GM23338 (cell line): Measurements from ENCODE around the gene CHMP4B. TPM values are rescaled to one million over a fixed set of nuclear protein-coding genes. Genes with fewer than 3 reads are reported as not detected.

Source experiments
- ATAC-seq: fragments of 200-7000 bp; cut with Tn5 transposase; 3 replicates; pipeline ENCODE4 v1.9.1; 2020
- DNase-seq: peaks from one replicate; pipeline ENCODE4 v3.0.0-alpha.2; 2015; ENCODE audit warnings: low spot score
- H2AFZ ChIP-seq: fragments of 200-600 bp; sonication (generic); 2 replicates; pipeline ENCODE4 v1.8.0; 2016; ENCODE audit warnings: antibody characterized with exemption, mild to moderate bottlenecking, moderate library complexity
- H3F3A ChIP-seq: fragments of 200-600 bp; sonication (generic); replicated peaks from 2 replicates; pipeline ENCODE4 v1.8.0; 2017; ENCODE audit warnings: antibody characterized with exemption, mixed run types, low read depth
- H3K27ac ChIP-seq: fragments of 200-600 bp; sonication (generic); 2 replicates; pipeline ENCODE4 v1.6.1; 2016; ENCODE audit warnings: low read depth
- H3K27me3 ChIP-seq: fragments of 200-600 bp; sonication (generic); 2 replicates; pipeline ENCODE4 v1.8.0; 2016; ENCODE audit warnings: mild to moderate bottlenecking, mixed run types, moderate library complexity; ENCODE audit not compliant: insufficient read depth
- H3K36me3 ChIP-seq: fragments of 200-600 bp; sonication (generic); 2 replicates; pipeline ENCODE4 v1.8.0; 2016; ENCODE audit warnings: mild to moderate bottlenecking; ENCODE audit not compliant: insufficient read depth
- H3K4me1 ChIP-seq: fragments of 200-600 bp; sonication (generic); 2 replicates; pipeline ENCODE4 v1.8.0; 2016; ENCODE audit warnings: mild to moderate bottlenecking, moderate library complexity; ENCODE audit not compliant: insufficient read depth
- H3K4me2 ChIP-seq: fragments of 200-600 bp; sonication (generic); 2 replicates; pipeline ENCODE4 v1.7.1; 2017; ENCODE audit warnings: mixed run types
- H3K4me3 ChIP-seq: fragments of 200-600 bp; sonication (generic); 2 replicates; pipeline ENCODE4 v1.6.1; 2016; ENCODE audit warnings: mixed run types
- H3K79me2 ChIP-seq: fragments of 200-600 bp; sonication (generic); replicated peaks from 2 replicates; pipeline ENCODE4 v1.8.0; 2017; ENCODE audit warnings: mild to moderate bottlenecking; ENCODE audit not compliant: insufficient read depth
- H3K9me2 ChIP-seq: fragments of 200-600 bp; sonication (generic); 2 replicates; pipeline ENCODE4 v1.8.0; 2017; ENCODE audit not compliant: insufficient read depth
- H4K20me1 ChIP-seq: fragments of 200-600 bp; sonication (generic); replicated peaks from 2 replicates; pipeline ENCODE4 v1.8.0; 2017; ENCODE audit warnings: mild to moderate bottlenecking; ENCODE audit not compliant: insufficient read depth
- H3K27ac Mint-ChIP-seq: 2 replicates; pipeline ENCODE4 v1.8.0; 2020; ENCODE audit warnings: inconsistent platforms, mild to moderate bottlenecking, moderate library complexity, mixed read lengths
- H3K27me3 Mint-ChIP-seq: 3 replicates; pipeline ENCODE4 v1.8.0; 2022; ENCODE audit warnings: low read depth, mild to moderate bottlenecking, moderate library complexity, mixed read lengths, inconsistent platforms; ENCODE audit not compliant: insufficient read depth, poor library complexity
- H3K36me3 Mint-ChIP-seq: 3 replicates; pipeline ENCODE4 v1.8.0; 2021; ENCODE audit warnings: low read depth, mild to moderate bottlenecking, inconsistent platforms, moderate library complexity, mixed read lengths
- H3K4me1 Mint-ChIP-seq: 3 replicates; pipeline ENCODE4 v1.8.0; 2020; ENCODE audit warnings: mild to moderate bottlenecking, inconsistent platforms, mixed read lengths
- H3K4me3 Mint-ChIP-seq: 3 replicates; pipeline ENCODE4 v1.8.0; 2021; ENCODE audit warnings: moderate library complexity, mild to moderate bottlenecking, inconsistent platforms, mixed read lengths
- H3K9me3 Mint-ChIP-seq: 3 replicates; pipeline ENCODE4 v1.8.0; 2020; ENCODE audit warnings: moderate library complexity, mild to moderate bottlenecking, inconsistent platforms, mixed read lengths
- CREB1 ChIP-seq: fragments of 250-450 bp; sonication (Bioruptor Pico); IDR thresholded peaks from 2 replicates; pipeline ENCODE4 v1.5.0; 2020; ENCODE audit warnings: low read depth, mild to moderate bottlenecking, moderate library complexity
- EZH2 ChIP-seq: fragments of 200-600 bp; sonication (generic); IDR thresholded peaks from one replicate; pipeline ENCODE4 v1.8.0; 2017; ENCODE audit warnings: antibody characterized with exemption, mild to moderate bottlenecking, low read depth; ENCODE audit not compliant: unreplicated experiment
- EZH2phosphoT487 ChIP-seq: fragments of 200-600 bp; sonication (generic); IDR thresholded peaks from one replicate; pipeline ENCODE4 v1.8.1; 2018; ENCODE audit warnings: antibody characterized with exemption; ENCODE audit not compliant: unreplicated experiment
- JUNB ChIP-seq: IDR thresholded peaks from one replicate; pipeline ENCODE4 v1.6.1; 2016; ENCODE audit warnings: antibody characterized with exemption; ENCODE audit not compliant: unreplicated experiment
- NANOG ChIP-seq: IDR thresholded peaks from 2 replicates; pipeline ENCODE4 v1.6.1; 2016; ENCODE audit warnings: antibody characterized with exemption, borderline replicate concordance
- POLR2AphosphoS5 ChIP-seq: IDR thresholded peaks from 2 replicates; pipeline ENCODE4 v1.6.1; 2016; ENCODE audit warnings: antibody characterized with exemption, low read depth
- STAT1 ChIP-seq: IDR thresholded peaks from one replicate; pipeline ENCODE4 v1.6.1; 2016; ENCODE audit warnings: antibody characterized with exemption; ENCODE audit not compliant: unreplicated experiment
- ZNF114 ChIP-seq: fragments of 250-450 bp; sonication (Bioruptor Pico); IDR thresholded peaks from 2 replicates; pipeline ENCODE4 v1.5.0; 2020; ENCODE audit warnings: mild to moderate bottlenecking, moderate library complexity
- ZNF331 ChIP-seq: fragments of 250-450 bp; sonication (Bioruptor Pico); IDR thresholded peaks from 2 replicates; pipeline ENCODE4 v1.5.0; 2020; ENCODE audit warnings: low read depth, mild to moderate bottlenecking, moderate library complexity
- polyA plus RNA-seq: library from polyadenylated mRNA; unstranded; fragments of >200 nt; fragmentation: Nextera tagmentation; extraction: Ambion mirVana; gene quantifications from 2 replicates; pipeline ENCODE4 v1.2.1, GENCODE V29; 2016
- total RNA-seq: library from RNA; depleted of rRNA; stranded (reverse); fragments of >200 nt; shearing (Covaris generic); gene quantifications from 2 replicates; pipeline ENCODE4 v1.2.3, GENCODE V29; 2014
- TF ChIP-seq, protein P1 (sequence below): IDR thresholded peaks from one replicate; pipeline ENCODE4 v1.6.1; 2018; ENCODE audit warnings: antibody characterized with exemption; ENCODE audit not compliant: unreplicated experiment
- TF ChIP-seq, protein P2 (sequence below), 2 experiments: fragments of 200-600 bp in 1 of 2; sonication (generic) in 1 of 2; conservative IDR thresholded peaks; 2 replicates each; pipeline versions ENCODE4 v1.5.1 to v1.6.1; 2016 to 2017; ENCODE audit warnings: antibody characterized with exemption in 2 of 2, low read depth in 2 of 2, mild to moderate bottlenecking in 2 of 2, moderate library complexity in 1 of 2
- TF ChIP-seq, protein P3 (sequence below): fragments of 250-450 bp; sonication (Bioruptor Pico); IDR thresholded peaks from 2 replicates; pipeline ENCODE4 v1.5.0; 2020; ENCODE audit warnings: mild to moderate bottlenecking, moderate library complexity
- TF ChIP-seq, protein P4 (sequence below): IDR thresholded peaks from 2 replicates; pipeline ENCODE4 v1.6.1; 2016; ENCODE audit warnings: antibody characterized with exemption

The CHMP4B gene
- total and polyA plus RNA-seq, 2 experiments from 2014 or later = 14.5 to 49.3 TPM

DNA sequence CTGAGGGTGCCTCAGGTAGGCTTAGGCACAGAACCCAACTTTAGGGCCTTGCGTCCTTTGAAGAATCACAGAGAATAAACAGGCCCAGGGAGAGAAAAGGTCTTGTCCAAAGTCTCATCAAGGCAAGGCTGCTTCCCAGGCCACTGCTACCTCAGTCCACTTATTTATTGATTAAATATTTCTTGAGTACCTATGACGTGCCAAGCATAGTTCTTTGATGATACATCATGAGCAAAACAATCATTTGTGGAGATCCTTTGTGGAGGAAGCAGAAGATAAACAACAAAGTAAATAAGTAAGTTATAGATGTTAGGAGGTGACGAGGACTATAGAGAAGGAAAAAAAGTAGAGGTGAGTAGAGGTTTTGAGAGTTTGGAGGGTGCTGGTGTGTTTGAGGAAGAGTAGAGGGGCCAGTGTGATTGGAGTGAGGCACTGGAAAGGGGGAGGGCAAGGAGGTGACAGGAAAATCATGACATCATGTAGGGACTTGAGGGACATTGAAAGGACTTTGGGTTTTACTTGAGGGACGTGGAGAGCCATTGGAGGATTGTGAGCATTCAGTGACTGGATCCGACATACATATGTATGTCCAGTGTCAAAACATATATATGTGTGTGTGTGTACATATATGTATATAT lies 14.1 kb upstream of the CHMP4B start:
- Histone ChIP-seq H3K36me3 (no peaks in the 10 kb centered on the region), H3F3A (no peaks in the 10 kb centered on the region), H3K79me2 (no peaks in the 10 kb centered on the region), H3K4me2 (no peak overlapping the region; the same call in 1 of the 2 replicates), H2AFZ (no peak overlapping the region; the same call in 1 of the 2 replicates), H3K9me2 (no peaks in the 10 kb centered on the region), H3K27me3 (no peaks in the 10 kb centered on the region), H4K20me1 (no peaks in the 10 kb centered on the region), H3K27ac (no peak overlapping the region), H3K4me3 (no peak overlapping the region), H3K4me1 (no peaks in the 10 kb centered on the region)
- no peak for DNase-seq
- Mint-ChIP-seq H3K27me3 (peaks cover 2% of the 10 kb centered on the region), H3K9me3 (no peaks in the 10 kb centered on the region; the same call in 1 of the 3 replicates), H3K4me1 (peaks cover 12% of the 10 kb centered on the region), H3K36me3 (no peaks in the 10 kb centered on the region), H3K4me3 (no peak overlapping the region), H3K27ac (no peak overlapping the region)
- no peak for ATAC-seq
- TF ChIP-seq ZNF114 = no peak
- TF ChIP-seq, protein P1, sequence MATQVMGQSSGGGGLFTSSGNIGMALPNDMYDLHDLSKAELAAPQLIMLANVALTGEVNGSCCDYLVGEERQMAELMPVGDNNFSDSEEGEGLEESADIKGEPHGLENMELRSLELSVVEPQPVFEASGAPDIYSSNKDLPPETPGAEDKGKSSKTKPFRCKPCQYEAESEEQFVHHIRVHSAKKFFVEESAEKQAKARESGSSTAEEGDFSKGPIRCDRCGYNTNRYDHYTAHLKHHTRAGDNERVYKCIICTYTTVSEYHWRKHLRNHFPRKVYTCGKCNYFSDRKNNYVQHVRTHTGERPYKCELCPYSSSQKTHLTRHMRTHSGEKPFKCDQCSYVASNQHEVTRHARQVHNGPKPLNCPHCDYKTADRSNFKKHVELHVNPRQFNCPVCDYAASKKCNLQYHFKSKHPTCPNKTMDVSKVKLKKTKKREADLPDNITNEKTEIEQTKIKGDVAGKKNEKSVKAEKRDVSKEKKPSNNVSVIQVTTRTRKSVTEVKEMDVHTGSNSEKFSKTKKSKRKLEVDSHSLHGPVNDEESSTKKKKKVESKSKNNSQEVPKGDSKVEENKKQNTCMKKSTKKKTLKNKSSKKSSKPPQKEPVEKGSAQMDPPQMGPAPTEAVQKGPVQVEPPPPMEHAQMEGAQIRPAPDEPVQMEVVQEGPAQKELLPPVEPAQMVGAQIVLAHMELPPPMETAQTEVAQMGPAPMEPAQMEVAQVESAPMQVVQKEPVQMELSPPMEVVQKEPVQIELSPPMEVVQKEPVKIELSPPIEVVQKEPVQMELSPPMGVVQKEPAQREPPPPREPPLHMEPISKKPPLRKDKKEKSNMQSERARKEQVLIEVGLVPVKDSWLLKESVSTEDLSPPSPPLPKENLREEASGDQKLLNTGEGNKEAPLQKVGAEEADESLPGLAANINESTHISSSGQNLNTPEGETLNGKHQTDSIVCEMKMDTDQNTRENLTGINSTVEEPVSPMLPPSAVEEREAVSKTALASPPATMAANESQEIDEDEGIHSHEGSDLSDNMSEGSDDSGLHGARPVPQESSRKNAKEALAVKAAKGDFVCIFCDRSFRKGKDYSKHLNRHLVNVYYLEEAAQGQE = no peak
- TF ChIP-seq, protein P2, sequence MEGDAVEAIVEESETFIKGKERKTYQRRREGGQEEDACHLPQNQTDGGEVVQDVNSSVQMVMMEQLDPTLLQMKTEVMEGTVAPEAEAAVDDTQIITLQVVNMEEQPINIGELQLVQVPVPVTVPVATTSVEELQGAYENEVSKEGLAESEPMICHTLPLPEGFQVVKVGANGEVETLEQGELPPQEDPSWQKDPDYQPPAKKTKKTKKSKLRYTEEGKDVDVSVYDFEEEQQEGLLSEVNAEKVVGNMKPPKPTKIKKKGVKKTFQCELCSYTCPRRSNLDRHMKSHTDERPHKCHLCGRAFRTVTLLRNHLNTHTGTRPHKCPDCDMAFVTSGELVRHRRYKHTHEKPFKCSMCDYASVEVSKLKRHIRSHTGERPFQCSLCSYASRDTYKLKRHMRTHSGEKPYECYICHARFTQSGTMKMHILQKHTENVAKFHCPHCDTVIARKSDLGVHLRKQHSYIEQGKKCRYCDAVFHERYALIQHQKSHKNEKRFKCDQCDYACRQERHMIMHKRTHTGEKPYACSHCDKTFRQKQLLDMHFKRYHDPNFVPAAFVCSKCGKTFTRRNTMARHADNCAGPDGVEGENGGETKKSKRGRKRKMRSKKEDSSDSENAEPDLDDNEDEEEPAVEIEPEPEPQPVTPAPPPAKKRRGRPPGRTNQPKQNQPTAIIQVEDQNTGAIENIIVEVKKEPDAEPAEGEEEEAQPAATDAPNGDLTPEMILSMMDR (conservative IDR thresholded peaks at IDR 0.05; ENCODE audit: low read depth in 2 of 2) = no peak
- no peak for TF ChIP-seq STAT1
- TF ChIP-seq EZH2phosphoT487 = no peak
- TF ChIP-seq, protein P3, sequence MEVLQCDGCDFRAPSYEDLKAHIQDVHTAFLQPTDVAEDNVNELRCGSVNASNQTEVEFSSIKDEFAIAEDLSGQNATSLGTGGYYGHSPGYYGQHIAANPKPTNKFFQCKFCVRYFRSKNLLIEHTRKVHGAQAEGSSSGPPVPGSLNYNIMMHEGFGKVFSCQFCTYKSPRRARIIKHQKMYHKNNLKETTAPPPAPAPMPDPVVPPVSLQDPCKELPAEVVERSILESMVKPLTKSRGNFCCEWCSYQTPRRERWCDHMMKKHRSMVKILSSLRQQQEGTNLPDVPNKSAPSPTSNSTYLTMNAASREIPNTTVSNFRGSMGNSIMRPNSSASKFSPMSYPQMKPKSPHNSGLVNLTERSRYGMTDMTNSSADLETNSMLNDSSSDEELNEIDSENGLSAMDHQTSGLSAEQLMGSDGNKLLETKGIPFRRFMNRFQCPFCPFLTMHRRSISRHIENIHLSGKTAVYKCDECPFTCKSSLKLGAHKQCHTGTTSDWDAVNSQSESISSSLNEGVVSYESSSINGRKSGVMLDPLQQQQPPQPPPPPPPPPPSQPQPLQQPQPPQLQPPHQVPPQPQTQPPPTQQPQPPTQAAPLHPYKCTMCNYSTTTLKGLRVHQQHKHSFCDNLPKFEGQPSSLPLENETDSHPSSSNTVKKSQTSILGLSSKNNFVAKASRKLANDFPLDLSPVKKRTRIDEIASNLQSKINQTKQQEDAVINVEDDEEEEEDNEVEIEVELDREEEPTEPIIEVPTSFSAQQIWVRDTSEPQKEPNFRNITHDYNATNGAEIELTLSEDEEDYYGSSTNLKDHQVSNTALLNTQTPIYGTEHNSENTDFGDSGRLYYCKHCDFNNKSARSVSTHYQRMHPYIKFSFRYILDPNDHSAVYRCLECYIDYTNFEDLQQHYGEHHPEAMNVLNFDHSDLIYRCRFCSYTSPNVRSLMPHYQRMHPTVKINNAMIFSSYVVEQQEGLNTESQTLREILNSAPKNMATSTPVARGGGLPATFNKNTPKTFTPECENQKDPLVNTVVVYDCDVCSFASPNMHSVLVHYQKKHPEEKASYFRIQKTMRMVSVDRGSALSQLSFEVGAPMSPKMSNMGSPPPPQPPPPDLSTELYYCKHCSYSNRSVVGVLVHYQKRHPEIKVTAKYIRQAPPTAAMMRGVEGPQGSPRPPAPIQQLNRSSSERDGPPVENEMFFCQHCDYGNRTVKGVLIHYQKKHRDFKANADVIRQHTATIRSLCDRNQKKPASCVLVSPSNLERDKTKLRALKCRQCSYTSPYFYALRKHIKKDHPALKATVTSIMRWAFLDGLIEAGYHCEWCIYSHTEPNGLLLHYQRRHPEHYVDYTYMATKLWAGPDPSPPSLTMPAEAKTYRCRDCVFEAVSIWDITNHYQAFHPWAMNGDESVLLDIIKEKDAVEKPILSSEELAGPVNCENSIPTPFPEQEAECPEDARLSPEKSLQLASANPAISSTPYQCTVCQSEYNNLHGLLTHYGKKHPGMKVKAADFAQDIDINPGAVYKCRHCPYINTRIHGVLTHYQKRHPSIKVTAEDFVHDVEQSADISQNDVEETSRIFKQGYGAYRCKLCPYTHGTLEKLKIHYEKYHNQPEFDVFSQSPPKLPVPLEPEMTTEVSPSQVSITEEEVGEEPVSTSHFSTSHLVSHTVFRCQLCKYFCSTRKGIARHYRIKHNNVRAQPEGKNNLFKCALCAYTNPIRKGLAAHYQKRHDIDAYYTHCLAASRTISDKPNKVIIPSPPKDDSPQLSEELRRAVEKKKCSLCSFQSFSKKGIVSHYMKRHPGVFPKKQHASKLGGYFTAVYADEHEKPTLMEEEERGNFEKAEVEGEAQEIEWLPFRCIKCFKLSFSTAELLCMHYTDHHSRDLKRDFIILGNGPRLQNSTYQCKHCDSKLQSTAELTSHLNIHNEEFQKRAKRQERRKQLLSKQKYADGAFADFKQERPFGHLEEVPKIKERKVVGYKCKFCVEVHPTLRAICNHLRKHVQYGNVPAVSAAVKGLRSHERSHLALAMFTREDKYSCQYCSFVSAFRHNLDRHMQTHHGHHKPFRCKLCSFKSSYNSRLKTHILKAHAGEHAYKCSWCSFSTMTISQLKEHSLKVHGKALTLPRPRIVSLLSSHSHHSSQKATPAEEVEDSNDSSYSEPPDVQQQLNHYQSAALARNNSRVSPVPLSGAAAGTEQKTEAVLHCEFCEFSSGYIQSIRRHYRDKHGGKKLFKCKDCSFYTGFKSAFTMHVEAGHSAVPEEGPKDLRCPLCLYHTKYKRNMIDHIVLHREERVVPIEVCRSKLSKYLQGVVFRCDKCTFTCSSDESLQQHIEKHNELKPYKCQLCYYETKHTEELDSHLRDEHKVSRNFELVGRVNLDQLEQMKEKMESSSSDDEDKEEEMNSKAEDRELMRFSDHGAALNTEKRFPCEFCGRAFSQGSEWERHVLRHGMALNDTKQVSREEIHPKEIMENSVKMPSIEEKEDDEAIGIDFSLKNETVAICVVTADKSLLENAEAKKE (CRISPR knock-in tag) = no peak
- TF ChIP-seq NANOG = no peak
- TF ChIP-seq JUNB = no peak
- TF ChIP-seq, protein P4, sequence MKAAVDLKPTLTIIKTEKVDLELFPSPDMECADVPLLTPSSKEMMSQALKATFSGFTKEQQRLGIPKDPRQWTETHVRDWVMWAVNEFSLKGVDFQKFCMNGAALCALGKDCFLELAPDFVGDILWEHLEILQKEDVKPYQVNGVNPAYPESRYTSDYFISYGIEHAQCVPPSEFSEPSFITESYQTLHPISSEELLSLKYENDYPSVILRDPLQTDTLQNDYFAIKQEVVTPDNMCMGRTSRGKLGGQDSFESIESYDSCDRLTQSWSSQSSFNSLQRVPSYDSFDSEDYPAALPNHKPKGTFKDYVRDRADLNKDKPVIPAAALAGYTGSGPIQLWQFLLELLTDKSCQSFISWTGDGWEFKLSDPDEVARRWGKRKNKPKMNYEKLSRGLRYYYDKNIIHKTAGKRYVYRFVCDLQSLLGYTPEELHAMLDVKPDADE = no peak
- TF ChIP-seq ZNF331 (CRISPR knock-in tag) = no peak
- no peak for TF ChIP-seq POLR2AphosphoS5
- no peak for TF ChIP-seq EZH2
- no peak for TF ChIP-seq CREB1 (CRISPR knock-in tag)
